Measurements from ENCODE around the gene TAMM41.
"Not testable (repeated sequence)": the region's sequence is repeated elsewhere in the genome, so short reads cannot be mapped to it uniquely, and the experiment has no call there.

Gene TAMM41

GRCh38 chr3:11779626-11780025, 67.1 kb downstream of the TAMM41 start:
- DNase-seq, result no peak
- H3K27me3 ChIP-seq (ENCODE audit: insufficient read depth, low read depth, severe bottlenecking), result no peaks in the 10 kb centered on the region
- no peak overlapping the region for H3K4me3 ChIP-seq (ENCODE audit: low read depth, low read length)
- H3K27ac ChIP-seq, result no peak overlapping the region
- no peak for TF ChIP-seq CTCF (IDR thresholded peaks at IDR 0.05; ENCODE audit: low read depth, low read length)
- no peaks in the 10 kb centered on the region for H3K9me3 ChIP-seq (ENCODE audit: severe bottlenecking)
- H3K36me3 ChIP-seq, result no peaks in the 10 kb centered on the region

DNA sequence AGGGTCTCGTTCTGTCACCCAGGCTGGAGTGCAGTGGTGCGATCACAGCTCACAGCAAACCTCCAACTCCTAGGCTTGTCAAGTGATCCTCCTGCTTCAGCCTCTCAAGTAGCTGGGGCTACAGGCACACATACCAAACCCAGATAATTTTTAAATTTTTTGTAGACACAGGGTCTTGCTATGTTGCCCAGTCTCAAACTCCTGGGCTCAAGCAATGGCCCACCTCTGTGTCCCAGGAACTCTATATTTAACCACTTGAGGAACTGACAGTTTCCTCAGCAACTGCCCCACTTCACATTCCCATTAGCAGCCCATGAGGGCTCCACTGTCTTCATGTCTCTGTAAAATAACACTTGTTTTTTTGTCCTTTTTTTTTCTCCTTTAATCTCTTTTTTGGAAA, 68.4 kb downstream of the TAMM41 start:
- Histone ChIP-seq H3K27ac (no peak overlapping the region), H3K4me3 (ENCODE audit: low read depth, low read length) (no peak overlapping the region), H3K9me3 (ENCODE audit: severe bottlenecking) (no peaks in the 10 kb centered on the region), H3K36me3 (no peaks in the 10 kb centered on the region), H3K27me3 (ENCODE audit: insufficient read depth, low read depth, severe bottlenecking) (no peaks in the 10 kb centered on the region)
- no peak for TF ChIP-seq CTCF (IDR thresholded peaks at IDR 0.05; ENCODE audit: low read depth, low read length)
- DNase-seq, result no peak

GRCh38 chr3:11776346-11776745, 70.3 kb downstream of the TAMM41 start:
- no peaks in the 10 kb centered on the region for H3K36me3 ChIP-seq
- no peak for DNase-seq

GRCh38 chr3:11775493-11775892, 71.2 kb downstream of the TAMM41 start:
- no peak overlapping the region for H3K4me3 ChIP-seq (ENCODE audit: low read depth, low read length)

More at GRCh38 chr3:11776346-11776745, 70.3 kb downstream of the TAMM41 start:
- Histone ChIP-seq H3K27ac (no peak overlapping the region), H3K27me3 (ENCODE audit: insufficient read depth, low read depth, severe bottlenecking) (no peaks in the 10 kb centered on the region), H3K9me3 (ENCODE audit: severe bottlenecking) (no peaks in the 10 kb centered on the region), H3K4me3 (ENCODE audit: low read depth, low read length) (no peak overlapping the region)
- no peak for TF ChIP-seq CTCF (IDR thresholded peaks at IDR 0.05; ENCODE audit: low read depth, low read length)

DNA sequence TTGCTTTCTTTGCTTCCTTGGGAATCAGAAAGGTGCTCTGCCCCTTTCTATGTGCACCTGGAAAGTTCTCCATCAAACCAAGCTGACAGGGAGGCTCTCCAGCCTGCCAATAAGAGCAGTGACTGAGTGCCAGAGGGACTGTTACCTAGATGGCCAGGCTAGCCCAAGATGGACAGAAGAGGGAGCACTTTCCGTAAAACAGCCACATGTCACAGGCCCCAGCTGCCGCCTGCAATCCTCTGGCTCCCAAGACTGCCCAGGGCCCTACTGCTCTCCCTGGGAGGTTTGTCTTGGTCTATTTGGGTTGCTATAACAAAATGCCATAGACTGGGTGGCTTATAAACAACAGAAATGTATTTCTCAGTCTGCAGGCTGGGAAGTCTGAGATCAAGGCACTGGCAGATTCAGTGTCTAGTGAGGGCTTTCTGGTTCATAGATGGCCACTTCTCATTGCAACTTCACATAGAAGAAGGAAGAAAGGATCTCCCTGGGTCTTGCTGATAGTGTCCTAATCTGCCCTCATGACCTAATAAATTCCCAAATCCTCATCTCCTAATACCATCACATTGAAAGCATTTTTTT, 72.3 kb downstream of the TAMM41 start:
- H3K27ac ChIP-seq, result no peak overlapping the region; the same call in 1 of the 2 replicates
- peak; percentile 77 for DNase-seq
- H3K9me3 ChIP-seq (ENCODE audit: severe bottlenecking), result no peaks in the 10 kb centered on the region
- no peaks in the 10 kb centered on the region for H3K36me3 ChIP-seq
- H3K27me3 ChIP-seq (ENCODE audit: insufficient read depth, low read depth, severe bottlenecking), result no peaks in the 10 kb centered on the region
- no peak overlapping the region for H3K4me3 ChIP-seq (ENCODE audit: low read depth, low read length)
- TF ChIP-seq CTCF (IDR thresholded peaks at IDR 0.05; ENCODE audit: low read depth, low read length), result peak; percentile 87

More at GRCh38 chr3:11775493-11775892, 71.2 kb downstream of the TAMM41 start:
- no peak for TF ChIP-seq CTCF (IDR thresholded peaks at IDR 0.05; ENCODE audit: low read depth, low read length)
- Histone ChIP-seq H3K27me3 (ENCODE audit: insufficient read depth, low read depth, severe bottlenecking) (no peaks in the 10 kb centered on the region), H3K9me3 (ENCODE audit: severe bottlenecking) (no peaks in the 10 kb centered on the region), H3K36me3 (no peaks in the 10 kb centered on the region), H3K27ac (no peak overlapping the region)
- no peak for DNase-seq

- H3K27ac ChIP-seq, DNase-seq: not testable (repeated sequence)
Measured at GRCh38 chr3:11771931-11772330, 74.8 kb downstream of the TAMM41 start.

More at GRCh38 chr3:11771931-11772330, 74.8 kb downstream of the TAMM41 start:
- H3K27me3 ChIP-seq (ENCODE audit: insufficient read depth, low read depth, severe bottlenecking); H3K36me3 ChIP-seq; H3K9me3 ChIP-seq (ENCODE audit: severe bottlenecking); H3K4me3 ChIP-seq (ENCODE audit: low read depth, low read length): not testable (repeated sequence)
